WTC11 (cell line): ENCODE data around the gene GALNT17. TPM values are rescaled to one million over a fixed set of nuclear protein-coding genes. Genes with fewer than 3 reads are reported as not detected.

Source experiments
- ATAC-seq: fragments of 200-7000 bp; cut with Tn5 transposase; 2 replicates; pipeline ENCODE4 v1.10.0; 2021; ENCODE audit warnings: mild to moderate bottlenecking, moderate library complexity
- CTCF ChIA-PET: fragments of 300-600 bp; sonication (Branson Sonifier 250); formaldehyde crosslinking; loops from one replicate; lab custom pipeline; 2021; ENCODE audit warnings: antibody characterized with exemption; lab: Charles Lee
- POLR2A ChIA-PET: fragments of 350-600 bp; sonication (Branson Sonifier 250); formaldehyde crosslinking; loops from one replicate; lab custom pipeline; 2021; ENCODE audit warnings: antibody characterized with exemption; lab: Charles Lee
- DNase-seq: peaks from one replicate; pipeline ENCODE4 v3.0.0; 2021; ENCODE audit warnings: low spot score
- H3K27ac Mint-ChIP-seq: 2 replicates; pipeline ENCODE4 v1.8.0; 2021; ENCODE audit warnings: mixed read lengths
- H3K27me3 Mint-ChIP-seq: 2 replicates; pipeline ENCODE4 v1.8.0; 2021; ENCODE audit warnings: low read depth, mild to moderate bottlenecking, moderate library complexity, mixed read lengths
- H3K36me3 Mint-ChIP-seq: 2 replicates; pipeline ENCODE4 v1.8.0; 2021; ENCODE audit warnings: mixed read lengths
- H3K4me1 Mint-ChIP-seq: 2 replicates; pipeline ENCODE4 v1.8.0; 2022; ENCODE audit warnings: mixed read lengths
- H3K4me3 Mint-ChIP-seq: 2 replicates; pipeline ENCODE4 v1.8.0; 2021; ENCODE audit warnings: mild to moderate bottlenecking, moderate library complexity, mixed read lengths
- H3K9me3 Mint-ChIP-seq: 2 replicates; pipeline ENCODE4 v1.8.0; 2021; ENCODE audit warnings: mixed read lengths
- CBFB ChIP-seq: sonication (generic); formaldehyde crosslinking; IDR thresholded peaks from 2 replicates; pipeline ENCODE4 v1.8.1; 2022; ENCODE audit warnings: mild to moderate bottlenecking, low read depth, missing genetic modification reagents
- CREB1 ChIP-seq: sonication (generic); formaldehyde crosslinking; IDR thresholded peaks from 2 replicates; pipeline ENCODE4 v1.8.0; 2023; ENCODE audit warnings: mild to moderate bottlenecking, missing genetic modification reagents
- ETV6 ChIP-seq: sonication (generic); formaldehyde crosslinking; IDR thresholded peaks from 2 replicates; pipeline ENCODE4 v1.8.1; 2022; ENCODE audit warnings: mild to moderate bottlenecking, missing genetic modification reagents
- FOXK1 ChIP-seq: sonication (generic); formaldehyde crosslinking; IDR thresholded peaks from 2 replicates; pipeline ENCODE4 v1.8.0; 2022; ENCODE audit warnings: mild to moderate bottlenecking, moderate library complexity, missing genetic modification reagents
- GTF2I ChIP-seq: fragments of 250-450 bp; sonication (Bioruptor Pico); conservative IDR thresholded peaks from 2 replicates; pipeline ENCODE4 v1.4.0; 2021; ENCODE audit warnings: mild to moderate bottlenecking
- JAZF1 ChIP-seq: fragments of 250-450 bp; sonication (Bioruptor Pico); IDR thresholded peaks from 2 replicates; pipeline ENCODE4 v1.9.0; 2021; ENCODE audit warnings: moderate library complexity, mild to moderate bottlenecking, inconsistent platforms
- JUN ChIP-seq: sonication (generic); formaldehyde crosslinking; IDR thresholded peaks from 2 replicates; pipeline ENCODE4 v1.8.0; 2023; ENCODE audit warnings: mild to moderate bottlenecking, missing genetic modification reagents
- KAT7 ChIP-seq: sonication (generic); formaldehyde crosslinking; IDR thresholded peaks from 2 replicates; pipeline ENCODE4 v1.8.1; 2023; ENCODE audit warnings: missing genetic modification reagents, mild to moderate bottlenecking, borderline replicate concordance
- SP1 ChIP-seq: sonication (generic); formaldehyde crosslinking; conservative IDR thresholded peaks from 2 replicates; pipeline ENCODE4 v1.8.1; 2022; ENCODE audit warnings: missing genetic modification reagents
- ZNF121 ChIP-seq: sonication (generic); formaldehyde crosslinking; IDR thresholded peaks from 2 replicates; pipeline ENCODE4 v1.8.0; 2023; ENCODE audit warnings: missing genetic modification reagents
- total RNA-seq: library from RNA; stranded (reverse); gene quantifications from 3 replicates; pipeline ENCODE4 v1.2.3, GENCODE V29; 2021
- TF ChIP-seq, protein P1 (sequence below): sonication (generic); formaldehyde crosslinking; IDR thresholded peaks from 2 replicates; pipeline ENCODE4 v1.8.0; 2022; ENCODE audit warnings: mild to moderate bottlenecking, missing genetic modification reagents
- TF ChIP-seq, protein P2 (sequence below): sonication (generic); formaldehyde crosslinking; IDR thresholded peaks from 2 replicates; pipeline ENCODE4 v1.8.0; 2023; ENCODE audit warnings: mild to moderate bottlenecking, missing genetic modification reagents
- TF ChIP-seq, protein P3 (sequence below): fragments of 250-450 bp; sonication (Bioruptor Pico); IDR thresholded peaks from 2 replicates; pipeline ENCODE4 v1.9.0; 2021; ENCODE audit warnings: mild to moderate bottlenecking
- TF ChIP-seq, protein P4 (sequence below): sonication (generic); formaldehyde crosslinking; IDR thresholded peaks from 2 replicates; pipeline ENCODE4 v1.8.0; 2023; ENCODE audit warnings: missing genetic modification reagents, mild to moderate bottlenecking, borderline replicate concordance

Gene GALNT17
- total RNA-seq, 1 experiment from 2014 or later: 61.1 TPM

DNA sequence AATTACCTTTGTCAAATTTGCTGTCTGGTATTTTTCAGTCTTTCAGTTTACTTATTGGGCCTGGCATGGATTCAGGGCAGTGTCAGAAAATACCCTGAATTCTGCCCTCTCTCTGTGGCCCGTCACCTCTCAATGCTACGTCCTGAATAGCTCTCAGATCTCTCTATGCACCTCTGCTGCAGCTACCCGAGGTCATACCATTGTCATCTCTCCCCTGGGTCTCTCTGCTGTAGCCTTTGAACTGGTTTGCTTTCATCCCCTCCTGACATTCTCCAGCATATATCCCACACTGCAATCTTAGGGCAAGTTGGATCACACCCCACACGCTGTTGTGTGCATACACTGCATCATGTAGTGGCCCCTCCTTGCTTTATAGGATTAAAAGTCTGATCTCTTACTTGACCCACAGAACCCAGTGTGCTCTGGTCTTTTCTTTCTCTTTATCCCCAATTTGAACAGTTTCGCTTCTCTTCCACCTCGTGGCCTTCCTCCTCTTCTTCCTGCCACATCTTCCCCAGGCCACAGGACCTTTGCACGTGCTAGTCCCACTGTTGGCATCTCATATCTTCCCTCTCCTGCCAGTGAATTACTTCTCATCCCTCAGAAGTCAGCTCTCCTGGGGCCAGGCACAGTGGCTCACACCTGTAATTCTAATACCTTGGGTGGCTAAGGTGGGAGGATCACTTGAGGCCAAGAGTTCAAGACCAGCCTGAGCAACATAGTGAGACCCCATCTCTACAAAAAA lies 372.9 kb downstream of the GALNT17 start:
- CTCF ChIA-PET: interaction anchor here (0.9 to 1.7 kb wide), 3 partner anchors 32 to 267 kb away, joined by 3 to 4 read pairs (median 3); no protein-coding TSS in a partner anchor
- Mint-ChIP-seq H3K27me3 (no peaks in the 10 kb centered on the region), H3K4me1 (peaks cover 26% of the 10 kb centered on the region), H3K27ac (peak overlapping the region; percentile 50; the same call in 1 of the 2 replicates), H3K36me3 (peaks cover 33% of the 10 kb centered on the region), H3K4me3 (no peak overlapping the region), H3K9me3 (peaks cover 15% of the 10 kb centered on the region)
- DNase-seq (no peak), ATAC-seq (peak; percentile 81)
- POLR2A ChIA-PET: no interaction called here
- no peak for TF ChIP-seq KAT7 (CRISPR knock-in tag)
- TF ChIP-seq, protein P1, sequence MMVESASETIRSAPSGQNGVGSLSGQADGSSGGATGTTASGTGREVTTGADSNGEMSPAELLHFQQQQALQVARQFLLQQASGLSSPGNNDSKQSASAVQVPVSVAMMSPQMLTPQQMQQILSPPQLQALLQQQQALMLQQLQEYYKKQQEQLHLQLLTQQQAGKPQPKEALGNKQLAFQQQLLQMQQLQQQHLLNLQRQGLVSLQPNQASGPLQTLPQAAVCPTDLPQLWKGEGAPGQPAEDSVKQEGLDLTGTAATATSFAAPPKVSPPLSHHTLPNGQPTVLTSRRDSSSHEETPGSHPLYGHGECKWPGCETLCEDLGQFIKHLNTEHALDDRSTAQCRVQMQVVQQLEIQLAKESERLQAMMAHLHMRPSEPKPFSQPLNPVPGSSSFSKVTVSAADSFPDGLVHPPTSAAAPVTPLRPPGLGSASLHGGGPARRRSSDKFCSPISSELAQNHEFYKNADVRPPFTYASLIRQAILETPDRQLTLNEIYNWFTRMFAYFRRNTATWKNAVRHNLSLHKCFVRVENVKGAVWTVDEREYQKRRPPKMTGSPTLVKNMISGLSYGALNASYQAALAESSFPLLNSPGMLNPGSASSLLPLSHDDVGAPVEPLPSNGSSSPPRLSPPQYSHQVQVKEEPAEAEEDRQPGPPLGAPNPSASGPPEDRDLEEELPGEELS: peak; percentile 12; the same call in 1 of the 2 replicates
- peak; percentile 61; the same call in 1 of the 2 replicates for TF ChIP-seq GTF2I (CRISPR knock-in tag)
- 0 out of 2 replicates have a peak, but pooled peaks have one; percentile 47 for TF ChIP-seq ZNF121

DNA sequence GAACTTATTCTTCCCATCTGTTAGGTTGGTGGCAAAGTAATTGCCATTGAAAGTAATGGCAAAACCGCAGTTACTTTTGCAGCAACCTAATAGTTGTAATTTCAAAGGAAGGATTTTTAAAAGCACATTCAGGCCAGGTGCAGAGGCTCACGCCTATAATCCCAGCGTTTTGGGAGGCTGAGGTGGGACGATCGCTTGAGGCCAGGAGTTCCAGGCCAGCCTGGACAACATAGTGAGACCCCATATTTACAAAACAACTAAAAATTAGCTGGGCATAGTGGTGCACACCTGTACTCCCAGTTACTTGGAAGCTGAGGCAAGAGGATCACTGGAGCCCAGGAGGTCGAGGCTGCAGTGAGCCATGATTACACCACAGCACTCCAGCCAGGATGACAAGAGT lies 374.9 kb downstream of the GALNT17 start:
- CTCF ChIA-PET: no interaction called here
- Mint-ChIP-seq H3K27ac (no peak overlapping the region), H3K4me3 (no peak overlapping the region), H3K27me3 (no peaks in the 10 kb centered on the region), H3K36me3 (peaks cover 24% of the 10 kb centered on the region), H3K9me3 (peaks cover 12% of the 10 kb centered on the region), H3K4me1 (peaks cover 33% of the 10 kb centered on the region)
- no peak for DNase-seq
- no peak for TF ChIP-seq CREB1 (CRISPR knock-in tag)
- TF ChIP-seq ZNF121: peak; percentile 90
- ATAC-seq: no peak
- POLR2A ChIA-PET: no interaction called here

DNA sequence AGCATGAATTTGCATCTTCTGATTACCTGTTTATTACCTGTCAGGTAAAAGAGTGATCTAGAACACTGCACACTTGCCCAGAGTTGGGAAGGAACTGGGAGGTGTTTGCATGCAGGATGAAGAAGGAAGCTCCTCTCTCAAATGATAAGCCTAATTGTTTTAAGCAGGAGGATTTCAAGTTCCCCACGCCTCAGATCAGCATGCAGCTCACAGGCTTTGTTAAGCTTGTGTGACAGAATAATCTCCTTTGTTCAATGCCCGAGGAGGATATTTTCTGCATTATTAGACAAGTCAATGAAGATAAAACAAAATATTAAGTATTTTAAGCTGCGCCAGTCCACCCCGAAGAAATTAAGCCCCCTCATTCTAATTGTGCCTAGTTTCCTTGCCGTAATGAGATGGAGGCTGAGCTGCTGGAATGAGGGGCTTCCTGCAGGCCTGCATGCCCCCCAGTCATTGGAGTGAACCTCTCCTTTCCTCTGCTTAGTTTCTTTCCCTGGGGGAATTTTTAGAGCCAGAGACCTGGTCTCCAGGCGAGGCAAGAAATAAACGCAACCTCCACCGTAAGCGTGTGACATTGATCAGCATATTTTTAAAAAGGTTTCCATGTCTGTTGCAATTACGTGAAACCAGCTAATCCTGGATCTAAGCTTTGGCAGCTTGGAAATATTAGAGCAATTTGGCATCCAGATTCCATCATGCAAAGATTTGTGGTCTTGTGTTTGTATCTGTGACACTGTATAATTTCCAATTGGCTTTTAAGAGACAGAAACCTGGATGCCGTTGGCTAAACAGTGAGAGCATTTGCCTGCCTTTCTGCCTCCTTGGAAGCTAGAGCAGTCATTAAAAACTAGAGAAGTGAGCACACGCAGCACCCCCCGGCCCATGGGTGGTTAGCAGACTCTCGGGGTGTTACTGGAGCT lies 376.0 kb downstream of the GALNT17 start:
- no peak for DNase-seq
- Mint-ChIP-seq H3K9me3 (peaks cover 6% of the 10 kb centered on the region), H3K27me3 (no peaks in the 10 kb centered on the region), H3K36me3 (peaks cover 14% of the 10 kb centered on the region), H3K27ac (peak overlapping the region; percentile 95), H3K4me3 (no peak overlapping the region), H3K4me1 (peaks cover 33% of the 10 kb centered on the region)
- ATAC-seq: no peak
- POLR2A ChIA-PET: no interaction called here
- CTCF ChIA-PET: interaction anchor here (1.1 to 2.0 kb wide), 2 partner anchors 50 to 225 kb away, joined by 3 to 7 read pairs; no protein-coding TSS in a partner anchor
- TF ChIP-seq JAZF1 (CRISPR knock-in tag) (no peak), CBFB (no peak), SP1 (CRISPR knock-in tag) (no peak), FOXK1 (CRISPR knock-in tag) (no peak), JUN (no peak), ETV6 (CRISPR knock-in tag) (no peak)
- TF ChIP-seq, protein P2, sequence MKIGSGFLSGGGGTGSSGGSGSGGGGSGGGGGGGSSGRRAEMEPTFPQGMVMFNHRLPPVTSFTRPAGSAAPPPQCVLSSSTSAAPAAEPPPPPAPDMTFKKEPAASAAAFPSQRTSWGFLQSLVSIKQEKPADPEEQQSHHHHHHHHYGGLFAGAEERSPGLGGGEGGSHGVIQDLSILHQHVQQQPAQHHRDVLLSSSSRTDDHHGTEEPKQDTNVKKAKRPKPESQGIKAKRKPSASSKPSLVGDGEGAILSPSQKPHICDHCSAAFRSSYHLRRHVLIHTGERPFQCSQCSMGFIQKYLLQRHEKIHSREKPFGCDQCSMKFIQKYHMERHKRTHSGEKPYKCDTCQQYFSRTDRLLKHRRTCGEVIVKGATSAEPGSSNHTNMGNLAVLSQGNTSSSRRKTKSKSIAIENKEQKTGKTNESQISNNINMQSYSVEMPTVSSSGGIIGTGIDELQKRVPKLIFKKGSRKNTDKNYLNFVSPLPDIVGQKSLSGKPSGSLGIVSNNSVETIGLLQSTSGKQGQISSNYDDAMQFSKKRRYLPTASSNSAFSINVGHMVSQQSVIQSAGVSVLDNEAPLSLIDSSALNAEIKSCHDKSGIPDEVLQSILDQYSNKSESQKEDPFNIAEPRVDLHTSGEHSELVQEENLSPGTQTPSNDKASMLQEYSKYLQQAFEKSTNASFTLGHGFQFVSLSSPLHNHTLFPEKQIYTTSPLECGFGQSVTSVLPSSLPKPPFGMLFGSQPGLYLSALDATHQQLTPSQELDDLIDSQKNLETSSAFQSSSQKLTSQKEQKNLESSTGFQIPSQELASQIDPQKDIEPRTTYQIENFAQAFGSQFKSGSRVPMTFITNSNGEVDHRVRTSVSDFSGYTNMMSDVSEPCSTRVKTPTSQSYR (CRISPR knock-in tag): no peak
- TF ChIP-seq, protein P3, sequence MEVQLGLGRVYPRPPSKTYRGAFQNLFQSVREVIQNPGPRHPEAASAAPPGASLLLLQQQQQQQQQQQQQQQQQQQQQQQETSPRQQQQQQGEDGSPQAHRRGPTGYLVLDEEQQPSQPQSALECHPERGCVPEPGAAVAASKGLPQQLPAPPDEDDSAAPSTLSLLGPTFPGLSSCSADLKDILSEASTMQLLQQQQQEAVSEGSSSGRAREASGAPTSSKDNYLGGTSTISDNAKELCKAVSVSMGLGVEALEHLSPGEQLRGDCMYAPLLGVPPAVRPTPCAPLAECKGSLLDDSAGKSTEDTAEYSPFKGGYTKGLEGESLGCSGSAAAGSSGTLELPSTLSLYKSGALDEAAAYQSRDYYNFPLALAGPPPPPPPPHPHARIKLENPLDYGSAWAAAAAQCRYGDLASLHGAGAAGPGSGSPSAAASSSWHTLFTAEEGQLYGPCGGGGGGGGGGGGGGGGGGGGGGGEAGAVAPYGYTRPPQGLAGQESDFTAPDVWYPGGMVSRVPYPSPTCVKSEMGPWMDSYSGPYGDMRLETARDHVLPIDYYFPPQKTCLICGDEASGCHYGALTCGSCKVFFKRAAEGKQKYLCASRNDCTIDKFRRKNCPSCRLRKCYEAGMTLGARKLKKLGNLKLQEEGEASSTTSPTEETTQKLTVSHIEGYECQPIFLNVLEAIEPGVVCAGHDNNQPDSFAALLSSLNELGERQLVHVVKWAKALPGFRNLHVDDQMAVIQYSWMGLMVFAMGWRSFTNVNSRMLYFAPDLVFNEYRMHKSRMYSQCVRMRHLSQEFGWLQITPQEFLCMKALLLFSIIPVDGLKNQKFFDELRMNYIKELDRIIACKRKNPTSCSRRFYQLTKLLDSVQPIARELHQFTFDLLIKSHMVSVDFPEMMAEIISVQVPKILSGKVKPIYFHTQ: no peak
- TF ChIP-seq, protein P4, sequence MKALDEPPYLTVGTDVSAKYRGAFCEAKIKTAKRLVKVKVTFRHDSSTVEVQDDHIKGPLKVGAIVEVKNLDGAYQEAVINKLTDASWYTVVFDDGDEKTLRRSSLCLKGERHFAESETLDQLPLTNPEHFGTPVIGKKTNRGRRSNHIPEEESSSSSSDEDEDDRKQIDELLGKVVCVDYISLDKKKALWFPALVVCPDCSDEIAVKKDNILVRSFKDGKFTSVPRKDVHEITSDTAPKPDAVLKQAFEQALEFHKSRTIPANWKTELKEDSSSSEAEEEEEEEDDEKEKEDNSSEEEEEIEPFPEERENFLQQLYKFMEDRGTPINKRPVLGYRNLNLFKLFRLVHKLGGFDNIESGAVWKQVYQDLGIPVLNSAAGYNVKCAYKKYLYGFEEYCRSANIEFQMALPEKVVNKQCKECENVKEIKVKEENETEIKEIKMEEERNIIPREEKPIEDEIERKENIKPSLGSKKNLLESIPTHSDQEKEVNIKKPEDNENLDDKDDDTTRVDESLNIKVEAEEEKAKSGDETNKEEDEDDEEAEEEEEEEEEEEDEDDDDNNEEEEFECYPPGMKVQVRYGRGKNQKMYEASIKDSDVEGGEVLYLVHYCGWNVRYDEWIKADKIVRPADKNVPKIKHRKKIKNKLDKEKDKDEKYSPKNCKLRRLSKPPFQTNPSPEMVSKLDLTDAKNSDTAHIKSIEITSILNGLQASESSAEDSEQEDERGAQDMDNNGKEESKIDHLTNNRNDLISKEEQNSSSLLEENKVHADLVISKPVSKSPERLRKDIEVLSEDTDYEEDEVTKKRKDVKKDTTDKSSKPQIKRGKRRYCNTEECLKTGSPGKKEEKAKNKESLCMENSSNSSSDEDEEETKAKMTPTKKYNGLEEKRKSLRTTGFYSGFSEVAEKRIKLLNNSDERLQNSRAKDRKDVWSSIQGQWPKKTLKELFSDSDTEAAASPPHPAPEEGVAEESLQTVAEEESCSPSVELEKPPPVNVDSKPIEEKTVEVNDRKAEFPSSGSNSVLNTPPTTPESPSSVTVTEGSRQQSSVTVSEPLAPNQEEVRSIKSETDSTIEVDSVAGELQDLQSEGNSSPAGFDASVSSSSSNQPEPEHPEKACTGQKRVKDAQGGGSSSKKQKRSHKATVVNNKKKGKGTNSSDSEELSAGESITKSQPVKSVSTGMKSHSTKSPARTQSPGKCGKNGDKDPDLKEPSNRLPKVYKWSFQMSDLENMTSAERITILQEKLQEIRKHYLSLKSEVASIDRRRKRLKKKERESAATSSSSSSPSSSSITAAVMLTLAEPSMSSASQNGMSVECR (CRISPR knock-in tag): no peak
- TF ChIP-seq, protein P1: no peak
